Measurements from ENCODE around the gene RGL4. TPM values are rescaled to one million over a fixed set of nuclear protein-coding genes. Genes with fewer than 3 reads are reported as not detected.

Gene RGL4
- total RNA-seq, 1 experiment from 2014 or later = not detected

- peaks cover 65% of the 10 kb centered on the region for H3K36me3 ChIP-seq (ENCODE audit: insufficient read depth, low read length, poor library complexity, severe bottlenecking)
- H3K27ac ChIP-seq (ENCODE audit: low read depth, low read length, poor library complexity, severe bottlenecking) = no peak overlapping the region
- H3K4me3 ChIP-seq (ENCODE audit: low read depth, low read length, poor library complexity, severe bottlenecking) = no peak overlapping the region
- ChIA-PET CTCF (no interaction called here), POLR2A (ENCODE audit: low non-redundant PET) (no interaction called here)
- no peaks in the 10 kb centered on the region for H3K27me3 ChIP-seq (replicated peaks; ENCODE audit: insufficient read depth, low read depth, low read length, poor library complexity)
- no peak for DNase-seq (ENCODE audit: low spot score)
- no peak for TF ChIP-seq CTCF (conservative IDR thresholded peaks at IDR 0.05; ENCODE audit: low read depth, low read length)
- no peak for TF ChIP-seq EZH2 (IDR thresholded peaks at IDR 0.05; ENCODE audit: borderline replicate concordance, low read depth, low read length, poor library complexity, severe bottlenecking)
- H3K9me3 ChIP-seq (ENCODE audit: low read depth, low read length, poor library complexity, severe bottlenecking) = no peaks in the 10 kb centered on the region
- no peaks in the 10 kb centered on the region for H3K4me1 ChIP-seq (ENCODE audit: insufficient read depth, low read length, poor library complexity, severe bottlenecking)
- BruUV-seq (replicated peaks) = no TSS peak
- intact Hi-C loops (cut with micrococcal nuclease; ENCODE audit: unreplicated experiment) = no loop called here
These were observed 14.5 kb downstream of the RGL4 start for GRCh38 chr22:23705358-23705757.

- Histone ChIP-seq H3K4me1 (ENCODE audit: insufficient read depth, low read length, poor library complexity, severe bottlenecking) (no peaks in the 10 kb centered on the region), H3K4me3 (ENCODE audit: low read depth, low read length, poor library complexity, severe bottlenecking) (no peak overlapping the region), H3K36me3 (ENCODE audit: insufficient read depth, low read length, poor library complexity, severe bottlenecking) (peaks cover 54% of the 10 kb centered on the region), H3K27ac (ENCODE audit: low read depth, low read length, poor library complexity, severe bottlenecking) (no peak overlapping the region), H3K27me3 (replicated peaks; ENCODE audit: insufficient read depth, low read depth, low read length, poor library complexity) (no peaks in the 10 kb centered on the region), H3K9me3 (ENCODE audit: low read depth, low read length, poor library complexity, severe bottlenecking) (no peaks in the 10 kb centered on the region)
- ChIA-PET CTCF (no interaction called here), POLR2A (ENCODE audit: low non-redundant PET) (no interaction called here)
- DNase-seq (ENCODE audit: low spot score) = no peak
- BruUV-seq (replicated peaks) = no TSS peak
- TF ChIP-seq EZH2 (IDR thresholded peaks at IDR 0.05; ENCODE audit: borderline replicate concordance, low read depth, low read length, poor library complexity, severe bottlenecking) = no peak
- no peak for TF ChIP-seq CTCF (conservative IDR thresholded peaks at IDR 0.05; ENCODE audit: low read depth, low read length)
- intact Hi-C loops (cut with micrococcal nuclease; ENCODE audit: unreplicated experiment) = no loop called here
These were observed 17.5 kb downstream of the RGL4 start for GRCh38 chr22:23708270-23708669.

GRCh38 chr22:23709107-23709506, 18.3 kb downstream of the RGL4 start:
- DNase-seq (ENCODE audit: low spot score) = no peak
- Histone ChIP-seq H3K36me3 (ENCODE audit: insufficient read depth, low read length, poor library complexity, severe bottlenecking) (peaks cover 54% of the 10 kb centered on the region), H3K4me3 (ENCODE audit: low read depth, low read length, poor library complexity, severe bottlenecking) (no peak overlapping the region), H3K27ac (ENCODE audit: low read depth, low read length, poor library complexity, severe bottlenecking) (no peak overlapping the region), H3K4me1 (ENCODE audit: insufficient read depth, low read length, poor library complexity, severe bottlenecking) (no peaks in the 10 kb centered on the region), H3K27me3 (replicated peaks; ENCODE audit: insufficient read depth, low read depth, low read length, poor library complexity) (no peaks in the 10 kb centered on the region), H3K9me3 (ENCODE audit: low read depth, low read length, poor library complexity, severe bottlenecking) (no peaks in the 10 kb centered on the region)
- TF ChIP-seq EZH2 (IDR thresholded peaks at IDR 0.05; ENCODE audit: borderline replicate concordance, low read depth, low read length, poor library complexity, severe bottlenecking) (no peak), CTCF (conservative IDR thresholded peaks at IDR 0.05; ENCODE audit: low read depth, low read length) (no peak)
- intact Hi-C loops (cut with micrococcal nuclease; ENCODE audit: unreplicated experiment) = no loop called here
- CTCF ChIA-PET = no interaction called here
- BruUV-seq (replicated peaks) = no TSS peak
- POLR2A ChIA-PET (ENCODE audit: low non-redundant PET) = no interaction called here

Measured in A673 (cell line).